ENCODE measurements around the gene SNX5. TPM values are rescaled to one million over a fixed set of nuclear protein-coding genes. Genes with fewer than 3 reads are reported as not detected.

SNX5 gene
- total and polyA plus RNA-seq, 2 of the 13 experiments (the other 11 are each of a cell fraction or from before 2014, with no cell fraction given) = 664 to 1,040 TPM

DNA sequence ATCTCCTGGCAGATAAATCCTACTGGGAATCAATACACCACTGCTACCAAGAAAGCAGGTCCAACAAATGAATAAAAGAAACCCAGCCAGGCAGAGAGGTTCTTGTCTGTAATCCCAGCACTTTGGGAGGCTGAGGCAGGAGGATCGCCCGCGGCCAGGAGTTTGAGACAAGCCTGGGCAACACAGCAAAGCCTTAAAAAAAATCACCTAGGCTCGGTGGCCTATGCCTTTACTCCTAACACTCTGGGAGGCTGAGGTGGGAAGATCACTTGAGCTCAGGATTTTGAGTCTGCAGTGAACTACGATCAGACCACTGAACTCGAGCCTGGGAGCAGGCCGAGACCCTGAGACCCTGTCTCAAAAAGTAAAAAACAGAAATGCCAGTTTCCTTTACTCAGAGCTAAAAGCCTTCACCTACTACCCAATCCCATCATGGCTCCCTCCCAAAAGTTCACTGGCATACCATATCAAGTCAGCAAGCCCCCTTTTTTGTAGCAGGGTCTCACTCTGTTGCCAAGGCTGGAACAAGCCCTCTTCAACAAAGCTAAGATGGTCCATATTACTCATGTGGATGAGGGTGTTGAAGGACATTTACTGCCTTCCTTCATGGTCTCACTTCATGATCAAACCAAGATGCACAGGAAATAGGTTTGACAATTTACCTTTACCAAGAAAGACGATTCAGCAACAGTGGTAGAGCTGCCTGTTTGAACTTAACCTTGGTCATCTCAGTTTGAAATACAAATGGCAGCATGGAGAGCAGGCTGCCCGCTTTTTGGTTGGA lies 5.3 kb downstream of the SNX5 start (continued):
- TF ChIP-seq ZNF292 (CRISPR knock-in tag; IDR thresholded peaks at IDR 0.05; ENCODE audit: borderline replicate concordance, low read depth) (peak; percentile 22; the same call in 1 of the 2 replicates), NR2F6 (IDR thresholded peaks at IDR 0.05) (no peak), NR2F6 (CRISPR knock-in tag; IDR thresholded peaks at IDR 0.05) (no peak), KDM4B (CRISPR knock-in tag; IDR thresholded peaks at IDR 0.05) (0 out of 2 replicates have a peak, but pooled peaks have one; percentile 8), TOPORS (CRISPR knock-in tag; IDR thresholded peaks at IDR 0.05) (0 out of 2 replicates have a peak, but pooled peaks have one; percentile 35), MBD4 (IDR thresholded peaks at IDR 0.05; ENCODE audit: borderline replicate concordance, low read length) (peak; percentile 88; the same call in 1 of the 2 replicates), CC2D1A (CRISPR knock-in tag; IDR thresholded peaks at IDR 0.05) (0 out of 2 replicates have a peak, but pooled peaks have one; percentile 32), KDM2A (CRISPR knock-in tag; IDR thresholded peaks at IDR 0.05; ENCODE audit: borderline replicate concordance, low read depth) (peak; percentile 34; the same call in 1 of the 2 replicates), HDAC2 (CRISPR knock-in tag; IDR thresholded peaks at IDR 0.05) (0 out of 2 replicates have a peak, but pooled peaks have one; percentile 9), TAF1 (CRISPR knock-in tag; IDR thresholded peaks at IDR 0.05) (peak; percentile 16; the same call in 1 of the 2 replicates), ZNF550 (CRISPR knock-in tag; IDR thresholded peaks at IDR 0.05; ENCODE audit: borderline replicate concordance) (no peak), HMG20A (CRISPR knock-in tag; IDR thresholded peaks at IDR 0.05; ENCODE audit: borderline replicate concordance) (no peak), NFATC3 (CRISPR knock-in tag; IDR thresholded peaks at IDR 0.05) (0 out of 2 replicates have a peak, but pooled peaks have one; percentile 16), ZNF230 (CRISPR knock-in tag; IDR thresholded peaks at IDR 0.05) (0 out of 2 replicates have a peak, but pooled peaks have one; percentile 57), NFIB (CRISPR knock-in tag; IDR thresholded peaks at IDR 0.05; ENCODE audit: borderline replicate concordance) (no peak), HNF4A (CRISPR knock-in tag; IDR thresholded peaks at IDR 0.05) (peak; percentile 31; the same call in 1 of the 2 replicates), MTF2 (CRISPR knock-in tag; IDR thresholded peaks at IDR 0.05; ENCODE audit: borderline replicate concordance) (no peak), ZNF501 (CRISPR knock-in tag; IDR thresholded peaks at IDR 0.05) (no peak; the same call in 1 of the 2 replicates), TBX2 (CRISPR knock-in tag; IDR thresholded peaks at IDR 0.05; ENCODE audit: borderline replicate concordance) (0 out of 2 replicates have a peak, but pooled peaks have one; percentile 38), KMT2A (CRISPR knock-in tag; IDR thresholded peaks at IDR 0.05) (0 out of 2 replicates have a peak, but pooled peaks have one; percentile 11), ZNF543 (CRISPR knock-in tag; IDR thresholded peaks at IDR 0.05) (0 out of 2 replicates have a peak, but pooled peaks have one; percentile 51), ZNF331 (CRISPR knock-in tag; IDR thresholded peaks at IDR 0.05) (0 out of 2 replicates have a peak, but pooled peaks have one; percentile 4), JUNB (CRISPR knock-in tag; IDR thresholded peaks at IDR 0.05; ENCODE audit: borderline replicate concordance) (no peak), ZNF557 (CRISPR knock-in tag; IDR thresholded peaks at IDR 0.05) (0 out of 2 replicates have a peak, but pooled peaks have one; percentile 60)
- TF ChIP-seq, protein P1, sequence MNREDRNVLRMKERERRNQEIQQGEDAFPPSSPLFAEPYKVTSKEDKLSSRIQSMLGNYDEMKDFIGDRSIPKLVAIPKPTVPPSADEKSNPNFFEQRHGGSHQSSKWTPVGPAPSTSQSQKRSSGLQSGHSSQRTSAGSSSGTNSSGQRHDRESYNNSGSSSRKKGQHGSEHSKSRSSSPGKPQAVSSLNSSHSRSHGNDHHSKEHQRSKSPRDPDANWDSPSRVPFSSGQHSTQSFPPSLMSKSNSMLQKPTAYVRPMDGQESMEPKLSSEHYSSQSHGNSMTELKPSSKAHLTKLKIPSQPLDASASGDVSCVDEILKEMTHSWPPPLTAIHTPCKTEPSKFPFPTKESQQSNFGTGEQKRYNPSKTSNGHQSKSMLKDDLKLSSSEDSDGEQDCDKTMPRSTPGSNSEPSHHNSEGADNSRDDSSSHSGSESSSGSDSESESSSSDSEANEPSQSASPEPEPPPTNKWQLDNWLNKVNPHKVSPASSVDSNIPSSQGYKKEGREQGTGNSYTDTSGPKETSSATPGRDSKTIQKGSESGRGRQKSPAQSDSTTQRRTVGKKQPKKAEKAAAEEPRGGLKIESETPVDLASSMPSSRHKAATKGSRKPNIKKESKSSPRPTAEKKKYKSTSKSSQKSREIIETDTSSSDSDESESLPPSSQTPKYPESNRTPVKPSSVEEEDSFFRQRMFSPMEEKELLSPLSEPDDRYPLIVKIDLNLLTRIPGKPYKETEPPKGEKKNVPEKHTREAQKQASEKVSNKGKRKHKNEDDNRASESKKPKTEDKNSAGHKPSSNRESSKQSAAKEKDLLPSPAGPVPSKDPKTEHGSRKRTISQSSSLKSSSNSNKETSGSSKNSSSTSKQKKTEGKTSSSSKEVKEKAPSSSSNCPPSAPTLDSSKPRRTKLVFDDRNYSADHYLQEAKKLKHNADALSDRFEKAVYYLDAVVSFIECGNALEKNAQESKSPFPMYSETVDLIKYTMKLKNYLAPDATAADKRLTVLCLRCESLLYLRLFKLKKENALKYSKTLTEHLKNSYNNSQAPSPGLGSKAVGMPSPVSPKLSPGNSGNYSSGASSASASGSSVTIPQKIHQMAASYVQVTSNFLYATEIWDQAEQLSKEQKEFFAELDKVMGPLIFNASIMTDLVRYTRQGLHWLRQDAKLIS (CRISPR knock-in tag; IDR thresholded peaks at IDR 0.05) = 0 out of 2 replicates have a peak, but pooled peaks have one; percentile 24
- TF ChIP-seq, protein P2, sequence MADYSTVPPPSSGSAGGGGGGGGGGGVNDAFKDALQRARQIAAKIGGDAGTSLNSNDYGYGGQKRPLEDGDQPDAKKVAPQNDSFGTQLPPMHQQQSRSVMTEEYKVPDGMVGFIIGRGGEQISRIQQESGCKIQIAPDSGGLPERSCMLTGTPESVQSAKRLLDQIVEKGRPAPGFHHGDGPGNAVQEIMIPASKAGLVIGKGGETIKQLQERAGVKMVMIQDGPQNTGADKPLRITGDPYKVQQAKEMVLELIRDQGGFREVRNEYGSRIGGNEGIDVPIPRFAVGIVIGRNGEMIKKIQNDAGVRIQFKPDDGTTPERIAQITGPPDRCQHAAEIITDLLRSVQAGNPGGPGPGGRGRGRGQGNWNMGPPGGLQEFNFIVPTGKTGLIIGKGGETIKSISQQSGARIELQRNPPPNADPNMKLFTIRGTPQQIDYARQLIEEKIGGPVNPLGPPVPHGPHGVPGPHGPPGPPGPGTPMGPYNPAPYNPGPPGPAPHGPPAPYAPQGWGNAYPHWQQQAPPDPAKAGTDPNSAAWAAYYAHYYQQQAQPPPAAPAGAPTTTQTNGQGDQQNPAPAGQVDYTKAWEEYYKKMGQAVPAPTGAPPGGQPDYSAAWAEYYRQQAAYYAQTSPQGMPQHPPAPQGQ (CRISPR knock-in tag; IDR thresholded peaks at IDR 0.05; ENCODE audit: borderline replicate concordance) = no peak
